ENCODE measurements around the gene MEA1.

DNA sequence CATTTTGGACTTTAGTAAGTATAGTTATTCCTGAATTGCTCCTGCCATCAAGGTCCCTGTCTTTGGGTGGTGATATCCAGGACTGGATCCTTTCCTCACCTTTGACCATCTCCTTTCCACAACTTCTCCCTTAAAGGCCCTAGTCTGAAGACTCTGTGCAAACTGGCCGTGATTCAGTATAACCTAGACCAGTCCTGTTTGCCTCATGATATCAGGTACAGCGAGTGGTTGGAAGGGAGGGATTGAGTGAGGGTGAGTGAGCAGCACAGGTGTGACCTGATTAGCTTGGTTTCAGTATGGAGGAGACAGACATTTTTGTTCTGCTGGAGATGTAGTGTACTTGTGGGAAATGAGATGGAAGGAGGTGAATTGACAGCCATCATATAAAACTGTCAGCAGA, 5.4 kb upstream of the MEA1 start:
- TF ChIP-seq, protein P1, sequence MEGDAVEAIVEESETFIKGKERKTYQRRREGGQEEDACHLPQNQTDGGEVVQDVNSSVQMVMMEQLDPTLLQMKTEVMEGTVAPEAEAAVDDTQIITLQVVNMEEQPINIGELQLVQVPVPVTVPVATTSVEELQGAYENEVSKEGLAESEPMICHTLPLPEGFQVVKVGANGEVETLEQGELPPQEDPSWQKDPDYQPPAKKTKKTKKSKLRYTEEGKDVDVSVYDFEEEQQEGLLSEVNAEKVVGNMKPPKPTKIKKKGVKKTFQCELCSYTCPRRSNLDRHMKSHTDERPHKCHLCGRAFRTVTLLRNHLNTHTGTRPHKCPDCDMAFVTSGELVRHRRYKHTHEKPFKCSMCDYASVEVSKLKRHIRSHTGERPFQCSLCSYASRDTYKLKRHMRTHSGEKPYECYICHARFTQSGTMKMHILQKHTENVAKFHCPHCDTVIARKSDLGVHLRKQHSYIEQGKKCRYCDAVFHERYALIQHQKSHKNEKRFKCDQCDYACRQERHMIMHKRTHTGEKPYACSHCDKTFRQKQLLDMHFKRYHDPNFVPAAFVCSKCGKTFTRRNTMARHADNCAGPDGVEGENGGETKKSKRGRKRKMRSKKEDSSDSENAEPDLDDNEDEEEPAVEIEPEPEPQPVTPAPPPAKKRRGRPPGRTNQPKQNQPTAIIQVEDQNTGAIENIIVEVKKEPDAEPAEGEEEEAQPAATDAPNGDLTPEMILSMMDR (IDR thresholded peaks at IDR 0.05): no peak
- TF ChIP-seq POLR2AphosphoS5 (IDR thresholded peaks at IDR 0.05): no peak

Measured in transverse colon (tissue), 4 donors.